HS-27A (cell line): ENCODE results near the gene KCNJ1.

Experiments used
- DNase-seq: peaks from one replicate; pipeline ENCODE4 v3.0.0-alpha.2; 2012; ENCODE audit warnings: low read depth, missing footprints

Gene KCNJ1

GRCh38 chr11:128822130-128822529 lies 45.0 kb downstream of the KCNJ1 start:
- no peak for DNase-seq

- no peak for DNase-seq
Measured at GRCh38 chr11:128821556-128821955, 45.5 kb downstream of the KCNJ1 start.

DNA sequence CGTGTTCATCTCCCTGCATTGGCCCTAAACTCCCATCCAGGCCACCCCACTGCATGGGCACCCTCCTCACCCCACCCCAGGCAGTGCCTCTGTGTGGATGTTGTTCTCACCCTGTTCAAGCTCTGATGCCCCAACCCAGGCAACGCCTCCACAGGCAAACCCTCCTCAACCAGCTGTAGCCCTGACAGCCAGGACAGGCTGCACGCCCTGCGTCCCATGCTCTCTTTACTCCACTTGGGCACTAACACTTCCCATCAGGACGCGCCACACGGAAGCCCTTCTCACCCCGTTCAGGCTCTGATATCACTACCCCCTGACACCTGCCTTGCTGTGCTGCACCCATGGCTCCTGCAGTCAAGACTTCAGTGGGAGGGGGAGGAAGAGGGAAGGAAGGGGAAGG lies 47.9 kb downstream of the KCNJ1 start:
- no peak for DNase-seq

GRCh38 chr11:128814856-128815705 lies 52.0 kb downstream of the KCNJ1 start:
- no peak for DNase-seq

DNA sequence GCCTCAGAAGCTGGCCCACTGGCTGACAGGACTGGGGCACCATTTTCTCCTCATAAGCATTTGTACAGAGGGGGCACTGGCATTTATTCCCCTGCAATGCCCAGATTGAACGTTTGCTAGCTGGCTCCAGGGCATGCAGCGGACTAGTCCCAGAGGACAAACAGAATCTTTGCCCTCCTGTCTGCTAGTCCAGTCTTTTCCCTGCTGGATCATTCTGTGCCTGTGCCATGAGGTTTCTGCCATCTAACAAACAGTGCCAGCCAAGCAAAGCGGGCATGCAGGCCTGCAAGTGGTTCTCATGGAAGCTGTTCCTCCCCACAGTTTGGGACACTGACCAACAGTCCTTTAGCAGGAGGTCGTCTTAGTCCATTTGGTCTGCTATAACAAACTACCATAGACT lies 53.4 kb downstream of the KCNJ1 start:
- DNase-seq: no peak

- no peak for DNase-seq
Measured at GRCh38 chr11:128810784-128811514, 56.1 kb downstream of the KCNJ1 start.

- no peak for DNase-seq
Measured at GRCh38 chr11:128809128-128809527, 58.0 kb downstream of the KCNJ1 start.

- DNase-seq: no peak
Measured at GRCh38 chr11:128807909-128808308, 59.2 kb downstream of the KCNJ1 start.

DNA sequence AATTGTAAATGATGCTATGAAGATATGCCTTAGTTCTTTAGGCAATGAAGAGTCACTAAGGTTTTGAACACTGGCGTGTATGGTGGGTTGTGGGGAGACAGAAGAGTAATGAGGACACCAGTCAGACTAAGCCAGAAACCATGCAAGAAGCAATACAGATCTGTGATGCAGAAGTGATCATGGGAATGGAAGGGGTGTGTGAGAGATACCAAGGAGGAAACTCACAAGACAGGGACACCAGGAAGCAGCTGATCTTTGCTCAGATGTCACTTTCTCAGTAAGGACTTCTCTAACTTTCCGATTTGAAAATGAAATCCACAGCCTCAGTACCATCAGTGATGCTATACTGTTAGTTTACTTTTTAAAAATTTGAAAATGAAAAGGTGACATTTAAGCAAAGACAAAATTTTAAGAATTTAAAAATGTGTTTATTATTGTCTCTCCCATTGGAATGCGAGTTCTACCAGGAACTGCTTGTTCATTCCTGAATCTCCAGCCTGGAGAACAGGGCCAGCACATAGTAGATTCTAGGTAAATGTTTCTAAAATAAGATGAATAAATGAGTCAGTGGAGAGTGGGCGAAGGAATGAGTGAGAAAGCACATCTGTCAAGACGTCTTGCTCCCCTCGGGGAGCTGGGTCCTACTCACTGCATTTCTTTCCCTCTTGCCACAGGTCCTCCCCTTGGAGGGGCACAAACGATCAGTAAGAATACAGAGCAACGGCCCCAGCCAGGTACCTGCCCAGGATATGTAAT lies 60.4 kb downstream of the KCNJ1 start:
- no peak for DNase-seq

- no peak for DNase-seq
Measured at GRCh38 chr11:128804481-128804880, 62.6 kb downstream of the KCNJ1 start.

- DNase-seq: no peak
Measured at GRCh38 chr11:128803449-128804245, 63.4 kb downstream of the KCNJ1 start.

DNA sequence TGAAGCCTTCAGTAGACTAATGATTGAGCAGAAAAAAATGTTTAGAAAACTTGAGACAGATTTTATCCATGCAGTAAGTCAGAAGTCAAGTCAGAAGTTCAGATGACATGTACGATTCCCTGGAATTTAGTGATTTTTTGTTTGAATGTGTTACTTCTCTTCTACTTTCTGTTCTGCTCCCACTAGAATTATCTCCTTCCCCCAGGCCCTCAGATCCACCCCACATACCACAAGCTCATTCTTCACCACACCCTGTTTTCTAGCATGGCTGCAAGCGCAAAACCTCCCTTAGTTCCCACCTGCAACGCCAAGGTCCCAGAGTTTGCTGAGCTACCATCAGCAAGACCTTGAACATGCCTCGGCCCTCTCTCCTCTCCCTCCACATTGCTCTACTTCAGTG lies 64.1 kb downstream of the KCNJ1 start:
- no peak for DNase-seq

DNA sequence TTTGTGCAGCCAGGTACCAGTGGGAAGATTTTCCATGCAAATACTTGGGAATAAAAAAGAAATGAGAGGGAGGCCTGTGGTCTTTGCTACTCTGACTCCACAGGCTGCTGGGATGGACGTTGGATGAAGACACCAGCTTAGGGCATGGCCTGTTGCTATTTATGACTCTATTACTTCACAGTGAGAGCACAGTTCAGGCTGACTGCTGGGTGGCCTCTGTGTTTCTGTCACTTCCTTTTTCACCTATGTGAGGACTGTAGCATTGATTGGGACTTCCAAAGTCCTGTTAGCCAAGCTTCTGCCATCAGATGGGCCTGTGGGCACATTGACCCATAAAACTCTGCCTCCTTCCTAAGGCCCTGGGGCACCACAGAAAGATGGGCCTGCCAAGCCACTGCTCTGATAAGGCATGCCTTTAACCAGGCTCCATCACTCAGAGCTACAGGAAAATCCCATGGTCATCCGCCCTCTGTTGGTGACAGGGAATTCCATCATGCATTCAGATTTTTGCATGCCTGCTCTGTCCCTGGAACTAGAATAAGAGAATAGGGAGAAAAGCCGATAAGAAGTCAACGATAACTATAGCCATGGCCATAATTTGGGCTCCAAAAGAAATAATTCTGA lies 64.6 kb downstream of the KCNJ1 start:
- DNase-seq: no peak

GRCh38 chr11:128800871-128801417 lies 66.2 kb downstream of the KCNJ1 start:
- DNase-seq: no peak

- DNase-seq: no peak
Measured at GRCh38 chr11:128796270-128796669, 70.8 kb downstream of the KCNJ1 start.

DNA sequence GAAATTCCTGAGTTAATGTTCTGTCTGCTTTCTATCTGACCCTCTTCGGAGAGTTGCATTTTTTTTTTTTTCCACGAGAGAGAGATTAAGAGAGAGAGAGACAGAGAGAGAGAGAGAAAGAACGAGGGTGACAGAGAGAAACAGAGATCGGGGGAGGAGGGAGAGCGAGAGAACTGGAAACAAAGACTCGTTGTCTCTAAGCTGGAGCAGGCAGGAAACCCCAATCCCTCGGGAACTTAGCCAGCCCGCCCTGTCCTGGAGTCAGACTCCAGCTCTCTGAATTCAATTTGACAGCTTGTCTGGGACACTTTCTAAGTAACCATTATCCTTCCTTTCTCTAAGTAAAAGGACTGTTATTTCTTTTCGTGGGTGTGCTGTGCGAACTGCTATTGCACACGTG lies 76.9 kb downstream of the KCNJ1 start:
- no peak for DNase-seq

- DNase-seq: no peak
Measured at GRCh38 chr11:128789497-128790150, 77.5 kb downstream of the KCNJ1 start.
